Gastroesophageal sphincter (tissue), 4 donors: ENCODE measurements around the gene MICAL3. TPM values are rescaled to one million over a fixed set of nuclear protein-coding genes. Genes with fewer than 3 reads are reported as not detected.

Experiments used
- ATAC-seq: fragments of 150-250 bp; one replicate; pipeline ENCODE4 v1.9.1; 2016; ENCODE audit warnings: mild to moderate bottlenecking, moderate library complexity
- H3K27ac ChIP-seq, 4 donors: fragments of 200-600 bp; sonication (generic) in 3 of 4; 1 replicate in 3 of 4; 2 replicates in 1 of 4; pipeline ENCODE4 v1.5.1; 2016 to 2019
- H3K27me3 ChIP-seq: fragments of 200-600 bp; sonication (generic); one replicate; pipeline ENCODE4 v1.5.1; 2019
- H3K36me3 ChIP-seq, 2 donors: fragments of 200-600 bp; sonication (generic); one replicate each; pipeline ENCODE4 v1.5.1; 2019; ENCODE audit warnings: control low read depth in 1 of 2
- H3K4me1 ChIP-seq, 3 donors: fragments of 200-600 bp; sonication (generic); 1 replicate in 2 of 3; 2 replicates in 1 of 3; pipeline ENCODE4 v1.5.1; 2016 to 2019; ENCODE audit warnings: control low read depth in 2 of 3
- H3K4me3 ChIP-seq, 2 donors: fragments of 200-600 bp; sonication (generic); one replicate each; pipeline ENCODE4 v1.5.1; 2019; ENCODE audit warnings: mild to moderate bottlenecking in 1 of 2, moderate library complexity in 1 of 2
- H3K9me3 ChIP-seq, 3 donors: fragments of 200-600 bp; sonication (generic); one replicate each; pipeline ENCODE4 v1.5.1; 2017 to 2019; ENCODE audit warnings: control low read depth in 2 of 3
- EP300 ChIP-seq: sonication (generic); formaldehyde crosslinking; IDR thresholded peaks from one replicate; pipeline ENCODE4 v1.6.1; 2017; ENCODE audit warnings: antibody characterized with exemption, mild to moderate bottlenecking
- POLR2A ChIP-seq, 2 donors: fragments of 450-650 bp; IDR thresholded peaks; one replicate each; pipeline ENCODE4 v1.6.1; 2017; ENCODE audit warnings: antibody characterized with exemption in 2 of 2, mild to moderate bottlenecking in 2 of 2, moderate library complexity in 1 of 2
- POLR2AphosphoS5 ChIP-seq: sonication (generic); formaldehyde crosslinking; IDR thresholded peaks from one replicate; pipeline ENCODE4 v1.6.1; 2017; ENCODE audit warnings: antibody characterized with exemption
- WGBS, 2 donors: methylation state at CpG; one replicate each; pipeline ENCODE4 v1.1.5; 2018; ENCODE audit warnings: low coverage in 1 of 2; 5-methylcytosine and 5-hydroxymethylcytosine counted together
- total RNA-seq, 4 donors: library from RNA; depleted of rRNA; stranded (reverse); fragments of >200 nt; gene quantifications; one replicate each; pipeline ENCODE4 v1.1.0, GENCODE V29; 2016
- TF ChIP-seq, protein P1 (sequence below), 4 experiments: fragments of 200-600 bp in 2 of 4; fragments of 450-650 bp in 2 of 4; sonication (generic) in 1 of 4; IDR thresholded peaks; one replicate each; pipeline ENCODE4 v1.5.1; 2017 to 2019; ENCODE audit warnings: antibody characterized with exemption in 4 of 4, mild to moderate bottlenecking in 2 of 4, moderate library complexity in 2 of 4

Gene MICAL3
- total RNA-seq, 4 donors from 2014 or later, result 37.3 to 120 (median 51.5) TPM

GRCh38 chr22:18070556-18071306 lies 46.4 kb upstream of the MICAL3 start:
- WGBS, 2 donors, result 86 to 87% methylated on average over 8 to 9 of the region's 14 CpGs
- Histone ChIP-seq H3K4me3 (no peak overlapping the region), H3K27ac (no peak overlapping the region), H3K36me3 (no peaks in the 10 kb centered on the region), H3K9me3 (no peaks in the 10 kb centered on the region), H3K27me3 (no peaks in the 10 kb centered on the region), H3K4me1 (peaks cover 0 to 49% (median 18%) of the 10 kb centered on the region in 3 donors)
- TF ChIP-seq, protein P1, sequence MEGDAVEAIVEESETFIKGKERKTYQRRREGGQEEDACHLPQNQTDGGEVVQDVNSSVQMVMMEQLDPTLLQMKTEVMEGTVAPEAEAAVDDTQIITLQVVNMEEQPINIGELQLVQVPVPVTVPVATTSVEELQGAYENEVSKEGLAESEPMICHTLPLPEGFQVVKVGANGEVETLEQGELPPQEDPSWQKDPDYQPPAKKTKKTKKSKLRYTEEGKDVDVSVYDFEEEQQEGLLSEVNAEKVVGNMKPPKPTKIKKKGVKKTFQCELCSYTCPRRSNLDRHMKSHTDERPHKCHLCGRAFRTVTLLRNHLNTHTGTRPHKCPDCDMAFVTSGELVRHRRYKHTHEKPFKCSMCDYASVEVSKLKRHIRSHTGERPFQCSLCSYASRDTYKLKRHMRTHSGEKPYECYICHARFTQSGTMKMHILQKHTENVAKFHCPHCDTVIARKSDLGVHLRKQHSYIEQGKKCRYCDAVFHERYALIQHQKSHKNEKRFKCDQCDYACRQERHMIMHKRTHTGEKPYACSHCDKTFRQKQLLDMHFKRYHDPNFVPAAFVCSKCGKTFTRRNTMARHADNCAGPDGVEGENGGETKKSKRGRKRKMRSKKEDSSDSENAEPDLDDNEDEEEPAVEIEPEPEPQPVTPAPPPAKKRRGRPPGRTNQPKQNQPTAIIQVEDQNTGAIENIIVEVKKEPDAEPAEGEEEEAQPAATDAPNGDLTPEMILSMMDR (IDR thresholded peaks at IDR 0.05), result no peak
- no peak for TF ChIP-seq POLR2A (IDR thresholded peaks at IDR 0.05)
- no peak for TF ChIP-seq POLR2AphosphoS5
- TF ChIP-seq EP300, result no peak
- no peak for ATAC-seq

- Histone ChIP-seq H3K27ac (peak overlapping the region in 1 of 4 donors; percentile 92), H3K27me3 (no peaks in the 10 kb centered on the region)
- WGBS, 2 donors, result 85 to 88% methylated on average over 3 to 4 of the region's 4 CpGs
Measured at GRCh38 chr22:18070041-18070440, 45.7 kb upstream of the MICAL3 start.

DNA sequence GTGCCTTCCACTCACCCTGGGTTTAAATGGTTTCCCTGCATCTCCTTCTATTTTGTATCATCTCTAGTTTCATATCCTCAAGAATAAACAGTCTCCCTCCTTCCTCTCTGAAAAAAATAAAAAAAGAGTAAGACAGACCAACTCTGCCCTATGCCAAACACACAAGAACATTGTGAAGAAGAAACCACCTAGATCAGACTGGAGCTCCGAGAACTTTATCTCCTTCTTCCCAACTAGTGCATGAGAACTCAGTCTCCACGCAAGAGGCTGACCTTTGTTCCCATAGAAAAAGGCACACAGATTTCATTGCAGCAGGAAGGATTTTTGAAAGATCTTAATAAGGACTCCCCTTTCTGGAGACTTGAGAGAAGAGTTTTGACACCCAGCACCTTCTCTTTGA lies 44.7 kb upstream of the MICAL3 start:
- H3K9me3 ChIP-seq, result no peaks in the 10 kb centered on the region
- no peaks in the 10 kb centered on the region for H3K27me3 ChIP-seq
- 19 to 75% methylated on average over 2 of the region's 2 CpGs for WGBS, 2 donors
- TF ChIP-seq EP300, result no peak
- TF ChIP-seq, protein P1 (IDR thresholded peaks at IDR 0.05), result no peak
- TF ChIP-seq POLR2A (IDR thresholded peaks at IDR 0.05), result no peak
- no peak for TF ChIP-seq POLR2AphosphoS5
- peak overlapping the region; percentile 88 to 93 (median 92) for H3K27ac ChIP-seq
- H3K4me1 ChIP-seq, result peaks cover 0 to 38% (median 12%) of the 10 kb centered on the region in 3 donors
- ATAC-seq, result no peak
- no peak overlapping the region for H3K4me3 ChIP-seq
- no peaks in the 10 kb centered on the region for H3K36me3 ChIP-seq

More at GRCh38 chr22:18070041-18070440, 45.7 kb upstream of the MICAL3 start:
- Histone ChIP-seq H3K4me3 (no peak overlapping the region), H3K9me3 (no peaks in the 10 kb centered on the region), H3K4me1 (peaks cover 0 to 43% (median 12%) of the 10 kb centered on the region in 3 donors), H3K36me3 (no peaks in the 10 kb centered on the region)
- no peak for ATAC-seq
- no peak for TF ChIP-seq POLR2A (IDR thresholded peaks at IDR 0.05)
- no peak for TF ChIP-seq EP300
- TF ChIP-seq, protein P1 (IDR thresholded peaks at IDR 0.05), result no peak
- no peak for TF ChIP-seq POLR2AphosphoS5

DNA sequence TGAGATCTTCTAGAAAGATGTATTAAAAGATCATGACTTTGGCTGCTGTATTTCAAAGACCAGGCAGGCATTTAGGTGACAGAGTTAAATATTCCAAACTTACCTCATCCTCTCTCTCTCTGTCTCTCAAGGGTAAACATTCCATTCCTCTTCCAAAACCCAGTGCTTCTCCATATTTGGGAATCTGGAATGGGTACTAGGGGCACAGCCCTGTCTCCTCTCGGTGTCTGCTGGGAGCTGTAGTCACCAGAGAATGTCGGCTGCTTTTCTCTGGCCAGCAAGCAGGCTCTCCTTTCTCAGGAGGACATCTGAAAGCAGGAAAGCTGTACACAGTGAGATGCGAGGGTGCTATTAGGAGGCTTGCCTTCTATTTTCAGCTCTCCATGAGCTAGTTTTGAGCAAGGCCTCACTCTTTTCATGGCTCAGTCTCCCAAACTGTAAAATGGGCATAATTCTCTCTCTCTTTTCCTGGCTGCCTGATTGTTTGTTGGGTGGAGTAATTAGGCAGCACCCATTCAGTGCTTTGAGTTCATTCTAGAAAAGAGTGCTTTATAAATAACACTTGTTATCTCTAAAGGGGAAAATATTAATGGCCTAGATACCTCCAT lies 44.1 kb upstream of the MICAL3 start:
- Histone ChIP-seq H3K4me1 (peaks cover 0 to 38% (median 12%) of the 10 kb centered on the region in 3 donors), H3K27ac (peak overlapping the region; percentile 88 to 93 (median 92)), H3K27me3 (no peaks in the 10 kb centered on the region), H3K4me3 (peak overlapping the region in 1 of 2 donors; percentile 34), H3K9me3 (no peaks in the 10 kb centered on the region), H3K36me3 (no peaks in the 10 kb centered on the region)
- WGBS, 2 donors, result 11 to 33% methylated on average over 1 to 2 of the region's 3 CpGs
- TF ChIP-seq POLR2AphosphoS5, result peak; percentile 80
- TF ChIP-seq EP300, result no peak
- peak; percentile 94 for ATAC-seq

DNA sequence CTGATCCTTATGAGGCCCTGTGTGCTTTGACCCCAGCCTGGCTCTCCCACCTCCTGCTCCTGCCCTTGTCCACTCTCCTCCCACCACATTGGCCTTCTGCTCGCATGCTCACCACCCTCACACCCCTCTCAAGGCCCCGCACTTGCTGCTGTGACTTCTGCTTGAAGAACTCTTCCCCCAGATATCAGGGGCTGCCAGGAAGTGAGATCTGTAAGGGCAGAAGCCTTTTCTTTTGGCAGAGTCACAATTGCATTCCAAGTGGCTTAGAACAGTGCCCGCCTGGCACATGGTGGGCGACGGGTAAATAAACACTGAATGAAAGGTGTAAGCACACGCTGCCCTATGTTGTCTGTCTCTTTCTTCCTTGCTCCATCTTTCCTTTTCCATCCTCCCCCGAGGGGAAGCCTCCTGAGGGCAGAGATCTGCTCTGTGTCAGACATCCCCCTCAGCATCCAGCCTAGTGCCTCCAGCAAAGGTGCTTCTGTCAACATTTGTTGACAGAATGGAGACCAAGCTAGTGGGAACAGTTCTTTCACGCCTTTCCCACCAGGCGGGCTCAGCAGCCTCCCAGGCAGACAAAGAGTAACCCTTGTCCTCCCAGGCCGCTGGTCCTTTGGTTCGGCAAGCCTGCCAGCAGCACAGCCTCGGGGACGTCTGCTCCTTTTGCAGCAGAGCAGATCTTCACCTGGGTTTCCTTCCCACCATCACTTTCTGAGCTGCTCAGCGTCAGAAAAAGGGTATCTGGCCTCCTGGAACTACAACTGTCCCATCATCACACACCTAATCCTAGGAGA lies 43.4 kb upstream of the MICAL3 start:
- 49 to 55% methylated on average over 3 to 6 of the region's 14 CpGs for WGBS, 2 donors
- Histone ChIP-seq H3K9me3 (no peaks in the 10 kb centered on the region), H3K27me3 (no peaks in the 10 kb centered on the region), H3K27ac (peak overlapping the region; percentile 88 to 93 (median 92)), H3K4me3 (peak overlapping the region; percentile 1 to 34), H3K4me1 (peaks cover 0 to 38% (median 12%) of the 10 kb centered on the region in 3 donors), H3K36me3 (no peaks in the 10 kb centered on the region)
- peak; percentile 5 for ATAC-seq
- peak; percentile 73 for TF ChIP-seq POLR2AphosphoS5
- no peak for TF ChIP-seq EP300
